ENCODE results near the gene MEF2D. TPM values are rescaled to one million over a fixed set of nuclear protein-coding genes. Genes with fewer than 3 reads are reported as not detected.

The MEF2D gene
- total RNA-seq, 1 donor from 2014 or later, result 60.8 TPM

GRCh38 chr1:156468693-156469345 lies 31.8 kb downstream of the MEF2D start:
- no peak overlapping the region for H3K4me3 ChIP-seq
- H3K27me3 ChIP-seq, result no peaks in the 10 kb centered on the region
- ATAC-seq, result no peak
- H3K9me3 ChIP-seq, result no peaks in the 10 kb centered on the region
- H3K36me3 ChIP-seq, result peaks cover 91% of the 10 kb centered on the region
- DNase-seq, result no peak
- intact Hi-C loops (cut with DNase I), result no loop called here
- no peak for TF ChIP-seq CTCF (IDR thresholded peaks at IDR 0.05)
- H3K27ac ChIP-seq, result no peak overlapping the region
- peaks cover 27% of the 10 kb centered on the region for H3K4me1 ChIP-seq

GRCh38 chr1:156467906-156468305 lies 32.7 kb downstream of the MEF2D start:
- DNase-seq (no peak), ATAC-seq (no peak)
- Histone ChIP-seq H3K4me1 (peaks cover 29% of the 10 kb centered on the region), H3K36me3 (peaks cover 82% of the 10 kb centered on the region), H3K27me3 (no peaks in the 10 kb centered on the region), H3K27ac (no peak overlapping the region), H3K9me3 (no peaks in the 10 kb centered on the region), H3K4me3 (no peak overlapping the region)
- intact Hi-C loops (cut with DNase I), result no loop called here
- no peak for TF ChIP-seq CTCF (IDR thresholded peaks at IDR 0.05)

GRCh38 chr1:156467385-156467784 lies 33.2 kb downstream of the MEF2D start:
- DNase-seq (no peak), ATAC-seq (no peak)
- H3K27ac ChIP-seq, result no peak overlapping the region
- no peaks in the 10 kb centered on the region for H3K9me3 ChIP-seq
- peaks cover 29% of the 10 kb centered on the region for H3K4me1 ChIP-seq
- no peak overlapping the region for H3K4me3 ChIP-seq
- intact Hi-C loops (cut with DNase I), result no loop called here
- no peaks in the 10 kb centered on the region for H3K27me3 ChIP-seq
- no peak for TF ChIP-seq CTCF (IDR thresholded peaks at IDR 0.05)
- peaks cover 77% of the 10 kb centered on the region for H3K36me3 ChIP-seq

- ATAC-seq, result no peak
These were observed 34.7 kb downstream of the MEF2D start for GRCh38 chr1:156465747-156466365.

GRCh38 chr1:156464825-156465452 lies 35.6 kb downstream of the MEF2D start:
- no peak for ATAC-seq
- Histone ChIP-seq H3K4me3 (no peak overlapping the region), H3K27ac (no peak overlapping the region), H3K27me3 (no peaks in the 10 kb centered on the region), H3K36me3 (peaks cover 54% of the 10 kb centered on the region), H3K9me3 (no peaks in the 10 kb centered on the region), H3K4me1 (peaks cover 18% of the 10 kb centered on the region)
- no peak for TF ChIP-seq CTCF (IDR thresholded peaks at IDR 0.05)
- DNase-seq, result no peak
- intact Hi-C loops (cut with DNase I), result no loop called here

More at GRCh38 chr1:156465747-156466365, 34.7 kb downstream of the MEF2D start:
- peaks cover 63% of the 10 kb centered on the region for H3K36me3 ChIP-seq
- peaks cover 18% of the 10 kb centered on the region for H3K4me1 ChIP-seq
- DNase-seq, result no peak
- no peaks in the 10 kb centered on the region for H3K27me3 ChIP-seq
- H3K4me3 ChIP-seq, result no peak overlapping the region
- H3K27ac ChIP-seq, result no peak overlapping the region
- intact Hi-C loops (cut with DNase I), result no loop called here
- no peaks in the 10 kb centered on the region for H3K9me3 ChIP-seq
- no peak for TF ChIP-seq CTCF (IDR thresholded peaks at IDR 0.05)
